HG03378 (cell line): ENCODE results near the gene NUDT3.
"Not testable (repeated sequence)": the region's sequence is repeated elsewhere in the genome, so short reads cannot be mapped to it uniquely, and the experiment has no call there.

Source experiments
- ATAC-seq: cut with Tn5 transposase; IDR thresholded peaks from one replicate; pipeline ENCODE4 v1.9.1; 2021; ENCODE audit warnings: mild to moderate bottlenecking, moderate library complexity; ENCODE audit not compliant: unreplicated experiment

NUDT3 gene

GRCh38 chr6:34346175-34347119, 46.0 kb downstream of the NUDT3 start:
- no peak for ATAC-seq

- no peak for ATAC-seq
Measured at GRCh38 chr6:34343806-34344205, 48.7 kb downstream of the NUDT3 start.

- ATAC-seq, result no peak
Measured at GRCh38 chr6:34342247-34342646, 50.2 kb downstream of the NUDT3 start.

GRCh38 chr6:34341481-34341971, 50.9 kb downstream of the NUDT3 start:
- no peak for ATAC-seq

GRCh38 chr6:34340906-34341480, 51.5 kb downstream of the NUDT3 start:
- no peak for ATAC-seq

- no peak for ATAC-seq
Measured at GRCh38 chr6:34340394-34340793, 52.1 kb downstream of the NUDT3 start.

GRCh38 chr6:34339971-34340370, 52.5 kb downstream of the NUDT3 start:
- no peak for ATAC-seq

GRCh38 chr6:34339432-34339831, 53.0 kb downstream of the NUDT3 start:
- no peak for ATAC-seq

GRCh38 chr6:34338811-34339210, 53.7 kb downstream of the NUDT3 start:
- ATAC-seq, result no peak

GRCh38 chr6:34338377-34338776, 54.1 kb downstream of the NUDT3 start:
- no peak for ATAC-seq

- ATAC-seq, result no peak
Measured at GRCh38 chr6:34334796-34335416, 57.6 kb downstream of the NUDT3 start.

GRCh38 chr6:34333858-34334257, 58.6 kb downstream of the NUDT3 start:
- ATAC-seq, result no peak

- no peak for ATAC-seq
Measured at GRCh38 chr6:34332251-34333198, 59.9 kb downstream of the NUDT3 start.

GRCh38 chr6:34331371-34332050, 61.0 kb downstream of the NUDT3 start:
- ATAC-seq, result no peak

GRCh38 chr6:34329814-34330213, 62.7 kb downstream of the NUDT3 start:
- ATAC-seq, result not testable (repeated sequence)

- ATAC-seq, result no peak
Measured at GRCh38 chr6:34328969-34329368, 63.5 kb downstream of the NUDT3 start.

GRCh38 chr6:34327313-34328205, 64.9 kb downstream of the NUDT3 start:
- ATAC-seq, result not testable (repeated sequence)

- no peak for ATAC-seq
Measured at GRCh38 chr6:34325633-34326032, 66.8 kb downstream of the NUDT3 start.
